ENCODE measurements around the gene ZNF423.

ZNF423 gene

GRCh38 chr16:49473131-49473530 lies 382.8 kb downstream of the ZNF423 start:
- no peak for DNase-seq (ENCODE audit: low spot score)

GRCh38 chr16:49472598-49472997 lies 383.3 kb downstream of the ZNF423 start:
- no peak for DNase-seq (ENCODE audit: low spot score)

- DNase-seq (ENCODE audit: low spot score) = no peak
These were observed 384.7 kb downstream of the ZNF423 start for GRCh38 chr16:49471038-49471727.

GRCh38 chr16:49470513-49470991 lies 385.4 kb downstream of the ZNF423 start:
- DNase-seq (ENCODE audit: low spot score) = no peak

DNA sequence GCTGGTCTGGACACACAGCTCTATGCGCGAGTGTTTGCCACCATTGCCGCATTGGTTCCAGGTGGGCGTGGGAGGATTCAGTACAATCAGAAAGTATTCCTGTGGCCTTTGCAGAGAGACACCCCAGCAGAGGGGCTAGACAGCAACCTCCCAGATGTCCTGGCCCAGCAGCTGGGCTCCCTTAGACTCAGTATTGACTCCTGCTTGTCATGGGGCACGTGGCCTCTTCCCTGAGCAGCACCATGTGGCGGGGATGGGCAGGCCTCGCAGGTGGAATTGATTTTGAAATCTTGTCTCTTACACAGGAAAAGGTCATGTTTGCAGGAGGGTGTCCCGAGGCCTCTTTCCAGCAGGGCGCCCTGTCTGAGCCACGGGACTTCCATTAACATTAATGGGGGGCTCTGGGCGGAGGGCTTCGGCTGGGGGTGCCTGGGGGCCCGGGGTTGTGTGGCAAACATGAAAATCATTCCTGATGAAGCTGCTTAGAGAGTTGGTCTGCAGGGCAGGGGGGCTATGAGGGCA lies 385.9 kb downstream of the ZNF423 start:
- DNase-seq (ENCODE audit: low spot score) = no peak

GRCh38 chr16:49469311-49469670 lies 386.6 kb downstream of the ZNF423 start:
- no peak for DNase-seq (ENCODE audit: low spot score)

GRCh38 chr16:49468611-49469310 lies 387.2 kb downstream of the ZNF423 start:
- DNase-seq (ENCODE audit: low spot score) = no peak

DNA sequence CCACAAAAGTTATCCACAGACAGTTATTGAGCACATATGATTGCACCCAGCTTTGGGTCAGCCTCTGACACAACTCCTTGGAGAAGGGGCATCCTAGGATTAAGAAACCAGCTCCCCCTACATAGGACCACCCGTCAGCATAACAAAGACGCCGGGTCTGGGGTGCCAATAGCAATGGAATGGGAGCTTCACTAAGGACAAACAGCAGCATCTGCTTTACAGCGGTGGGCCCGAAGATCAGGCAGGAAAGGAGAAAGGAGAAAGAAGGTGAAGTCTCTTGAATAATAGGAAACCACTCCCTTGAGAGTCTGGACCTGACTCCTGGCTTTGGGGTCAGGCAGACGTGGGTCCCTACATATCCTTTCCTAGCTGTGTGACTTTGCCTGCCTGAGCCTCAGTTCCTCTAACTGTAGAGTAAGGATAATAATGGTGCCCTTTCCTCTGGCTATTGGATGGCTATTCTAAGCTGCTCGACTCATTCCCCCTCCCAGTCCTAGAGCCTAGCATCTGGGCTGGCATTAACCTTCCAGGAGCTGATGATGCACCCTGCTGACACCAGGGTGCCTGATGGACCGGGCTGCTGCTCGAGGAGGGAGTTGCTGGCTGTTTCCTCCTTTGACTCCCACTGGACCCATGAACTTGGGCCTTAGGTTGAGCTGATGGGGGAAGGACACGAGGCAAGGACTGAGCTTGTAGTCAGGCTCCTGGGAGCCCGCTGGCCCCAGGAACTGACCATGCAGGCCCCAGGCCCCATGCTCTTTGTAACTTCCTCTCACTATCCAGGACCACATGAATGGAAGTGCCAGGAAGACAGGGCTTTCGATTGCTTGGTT lies 388.2 kb downstream of the ZNF423 start:
- no peak for DNase-seq (ENCODE audit: low spot score)

DNA sequence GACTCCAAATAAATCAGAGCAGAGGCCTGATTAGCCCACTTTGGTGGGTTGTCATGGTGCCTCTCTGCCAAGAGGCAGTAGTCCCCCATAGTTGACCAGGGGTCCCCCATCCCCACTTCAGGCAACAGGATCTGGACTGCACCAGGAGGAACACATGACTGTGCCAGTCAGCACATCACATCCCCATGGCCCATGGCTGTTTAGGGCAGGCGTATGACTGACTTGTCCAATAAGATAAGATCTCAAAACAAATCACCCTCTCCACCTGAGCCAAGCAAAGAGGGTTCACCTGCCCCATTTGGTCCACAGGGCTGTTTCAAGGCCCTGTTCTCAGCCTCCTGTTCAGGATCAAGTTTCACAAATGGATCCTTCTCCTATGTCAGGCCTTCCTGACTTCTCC lies 389.0 kb downstream of the ZNF423 start:
- DNase-seq (ENCODE audit: low spot score) = no peak

- no peak for DNase-seq (ENCODE audit: low spot score)
These were observed 389.4 kb downstream of the ZNF423 start for GRCh38 chr16:49466529-49466831.

GRCh38 chr16:49465661-49466528 lies 390.0 kb downstream of the ZNF423 start:
- DNase-seq (ENCODE audit: low spot score) = no peak

- DNase-seq (ENCODE audit: low spot score) = no peak
These were observed 390.9 kb downstream of the ZNF423 start for GRCh38 chr16:49464877-49465504.

GRCh38 chr16:49464093-49464492 lies 391.8 kb downstream of the ZNF423 start:
- DNase-seq (ENCODE audit: low spot score) = no peak

DNA sequence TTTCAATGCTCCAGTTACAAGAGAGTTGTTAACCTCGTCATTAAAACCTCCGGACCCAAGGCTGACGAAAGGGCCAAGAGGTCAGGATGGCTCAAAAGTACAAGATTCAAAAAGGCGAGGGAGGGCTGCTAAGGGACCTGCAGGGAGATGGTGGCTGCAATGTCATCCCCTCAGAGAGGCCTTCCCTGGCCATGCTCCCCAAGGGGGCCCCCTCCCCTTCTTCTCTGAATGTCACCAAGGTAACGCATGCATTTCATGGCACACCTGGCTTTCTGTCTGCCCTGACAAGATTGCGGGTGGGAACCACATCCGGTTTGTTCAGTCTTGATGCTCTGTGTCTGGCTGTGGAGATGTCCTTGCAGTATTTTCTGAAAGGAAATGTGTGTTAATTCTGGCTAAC lies 392.4 kb downstream of the ZNF423 start:
- DNase-seq (ENCODE audit: low spot score) = no peak

GRCh38 chr16:49462989-49463371 lies 392.9 kb downstream of the ZNF423 start:
- no peak for DNase-seq (ENCODE audit: low spot score)

GRCh38 chr16:49462362-49462988 lies 393.4 kb downstream of the ZNF423 start:
- DNase-seq (ENCODE audit: low spot score) = no peak

DNA sequence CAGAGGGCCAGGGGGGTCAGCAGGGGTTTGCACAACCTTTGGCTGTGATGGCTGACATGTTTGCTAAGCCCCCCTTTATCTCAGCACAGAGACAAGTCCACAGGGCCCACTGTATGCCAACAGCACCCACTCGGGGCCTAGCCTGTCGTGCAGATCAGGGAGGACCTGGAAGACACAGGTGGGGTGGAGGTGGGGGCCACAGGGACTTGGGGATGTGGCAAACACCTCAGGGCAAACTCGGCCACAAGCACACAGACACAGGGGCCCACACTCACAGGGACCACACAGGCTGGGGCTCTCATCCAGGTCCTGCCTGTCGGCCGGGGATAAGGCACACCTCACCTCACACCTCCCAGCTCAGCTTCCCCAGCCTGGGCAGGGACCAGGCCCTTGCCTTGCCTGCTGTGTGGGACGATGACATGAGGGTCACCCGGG lies 394.4 kb downstream of the ZNF423 start:
- DNase-seq (ENCODE audit: low spot score) = no peak

DNA sequence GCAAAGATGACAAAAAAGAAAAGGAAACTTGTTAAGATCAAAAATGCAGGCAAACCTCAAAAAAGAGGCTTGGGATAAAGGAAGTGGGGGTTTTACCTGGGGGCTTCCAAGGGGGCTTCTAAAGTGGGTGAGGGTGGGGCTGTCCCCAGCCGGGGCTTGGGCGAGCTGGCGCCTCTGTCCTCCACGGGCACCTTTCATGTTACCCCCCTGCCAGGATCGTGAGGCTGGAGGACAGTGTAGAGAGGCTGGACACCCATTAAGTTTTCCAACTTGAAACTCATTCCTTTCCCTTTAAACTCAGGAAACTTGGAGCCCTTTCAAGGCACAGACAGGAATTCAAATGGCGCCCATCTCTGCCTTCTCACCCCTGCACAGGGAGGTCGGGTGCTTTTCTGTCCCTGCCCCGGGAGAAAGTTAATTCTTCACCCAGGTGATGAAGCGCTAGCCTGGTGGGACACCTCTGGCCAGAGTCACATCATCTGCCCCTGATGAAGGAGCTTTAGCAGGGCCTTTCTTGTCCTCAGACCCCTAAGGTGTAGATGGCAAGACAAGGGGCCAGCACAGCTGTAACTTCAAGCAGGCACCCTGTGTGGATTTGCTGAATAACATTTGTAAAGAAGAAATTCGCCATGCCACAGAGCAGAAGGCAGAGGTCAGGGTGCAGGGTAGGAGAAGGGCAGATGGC lies 395.0 kb downstream of the ZNF423 start:
- DNase-seq (ENCODE audit: low spot score) = no peak

- DNase-seq (ENCODE audit: low spot score) = no peak
These were observed 395.8 kb downstream of the ZNF423 start for GRCh38 chr16:49459953-49460735.
